Neural cell (in vitro differentiated cells): ENCODE data around the gene AFMID. TPM values are rescaled to one million over a fixed set of nuclear protein-coding genes. Genes with fewer than 3 reads are reported as not detected.

ENCODE experiments used
- H2AFZ ChIP-seq: fragments of 200-600, 300-800 bp; sonication (generic), shearing (Covaris generic); 2 replicates; pipeline ENCODE4 v1.6.0; 2014; ENCODE audit warnings: low read depth, mild to moderate bottlenecking, antibody characterized with exemption, low read length, moderate library complexity
- H3F3A ChIP-seq: fragments of 200-600 bp; shearing (Covaris generic); 2 replicates; pipeline ENCODE4 v1.6.1; 2016; ENCODE audit warnings: mild to moderate bottlenecking, moderate library complexity, mixed read lengths, antibody characterized with exemption, low read length; ENCODE audit not compliant: insufficient read depth, poor library complexity, severe bottlenecking
- H3K27ac ChIP-seq: fragments of 200-600, 300-800 bp; sonication (generic), shearing (Covaris generic); 2 replicates; pipeline ENCODE4 v1.5.1; 2014; ENCODE audit warnings: mild to moderate bottlenecking, low read length, moderate library complexity
- H3K27me3 ChIP-seq: fragments of 300-800, 200-600 bp; sonication (generic), shearing (Covaris generic); 2 replicates; pipeline ENCODE4 v1.6.0; 2014; ENCODE audit warnings: mild to moderate bottlenecking, low read depth, low read length, moderate library complexity; ENCODE audit not compliant: insufficient read depth
- H3K36me3 ChIP-seq: fragments of 300-800, 200-600 bp; sonication (generic), shearing (Covaris generic); 2 replicates; pipeline ENCODE4 v1.5.1; 2014; ENCODE audit warnings: mild to moderate bottlenecking, antibody characterized with exemption, low read length, moderate library complexity; ENCODE audit not compliant: insufficient read depth
- H3K4me2 ChIP-seq: fragments of 300-800, 200-600 bp; sonication (generic), shearing (Covaris generic); 2 replicates; pipeline ENCODE4 v1.6.0; 2014; ENCODE audit warnings: mild to moderate bottlenecking, low read length
- H3K4me3 ChIP-seq: fragments of 300-800, 200-600 bp; sonication (generic), shearing (Covaris generic); 2 replicates; pipeline ENCODE4 v1.5.1; 2014; ENCODE audit warnings: mild to moderate bottlenecking, low read length, moderate library complexity
- H3K79me2 ChIP-seq: fragments of 200-600 bp; shearing (Covaris generic); replicated peaks from 2 replicates; pipeline ENCODE4 v1.6.0; 2014; ENCODE audit warnings: mild to moderate bottlenecking, low read length, moderate library complexity; ENCODE audit not compliant: insufficient read depth
- H3K9ac ChIP-seq: fragments of 300-800, 200-600 bp; sonication (generic), shearing (Covaris generic); 2 replicates; pipeline ENCODE4 v1.6.1; 2016; ENCODE audit warnings: mild to moderate bottlenecking, low read length, mixed read lengths
- H3K9me2 ChIP-seq: fragments of 200-600 bp; shearing (Covaris generic); 2 replicates; pipeline ENCODE4 v1.6.1; 2016; ENCODE audit warnings: mild to moderate bottlenecking, low read length, mixed read lengths; ENCODE audit not compliant: insufficient read depth
- H3K9me3 ChIP-seq: fragments of 200-600, 300-800 bp; sonication (generic), shearing (Covaris generic); 2 replicates; pipeline ENCODE4 v1.6.1; 2016; ENCODE audit warnings: mild to moderate bottlenecking, mixed run types, low read length, moderate library complexity, mixed read lengths
- H4K20me1 ChIP-seq: fragments of 200-600 bp; shearing (Covaris generic); 2 replicates; pipeline ENCODE4 v1.6.1; 2016; ENCODE audit warnings: mild to moderate bottlenecking, mixed run types; ENCODE audit not compliant: insufficient read depth
- EP300 ChIP-seq: fragments of 450-650 bp; conservative IDR thresholded peaks from 2 replicates; pipeline ENCODE4 v1.6.1; 2014; ENCODE audit warnings: antibody characterized with exemption, mild to moderate bottlenecking, moderate library complexity; ENCODE audit not compliant: poor library complexity, severe bottlenecking
- EZH2 ChIP-seq: fragments of 200-600, 300-800 bp; shearing (Covaris generic), sonication (generic); IDR thresholded peaks from 2 replicates; pipeline ENCODE4 v1.6.1; 2014; ENCODE audit warnings: antibody characterized with exemption, low read length, borderline replicate concordance, mild to moderate bottlenecking; ENCODE audit not compliant: insufficient read depth, poor library complexity, severe bottlenecking
- MXI1 ChIP-seq: fragments of 450-650 bp; conservative IDR thresholded peaks from 2 replicates; pipeline ENCODE4 v1.6.1; 2014; ENCODE audit warnings: antibody characterized with exemption, mild to moderate bottlenecking; ENCODE audit not compliant: poor library complexity, severe bottlenecking
- POLR2AphosphoS5 ChIP-seq: IDR thresholded peaks from 2 replicates; pipeline ENCODE4 v1.6.1; 2012
- RAD21 ChIP-seq: fragments of 450-650 bp; conservative IDR thresholded peaks from 2 replicates; pipeline ENCODE4 v1.6.1; 2014; ENCODE audit warnings: antibody characterized with exemption, mild to moderate bottlenecking, moderate library complexity
- REST ChIP-seq: IDR thresholded peaks from 2 replicates; pipeline ENCODE4 v1.6.1; 2012; ENCODE audit warnings: borderline replicate concordance
- SMC3 ChIP-seq: fragments of 450-650 bp; conservative IDR thresholded peaks from 2 replicates; pipeline ENCODE4 v1.6.1; 2014; ENCODE audit warnings: antibody characterized with exemption, mild to moderate bottlenecking, moderate library complexity; ENCODE audit not compliant: poor library complexity
- TAF1 ChIP-seq: IDR thresholded peaks from 2 replicates; pipeline ENCODE4 v1.6.1; 2012; ENCODE audit warnings: low read depth
- polyA plus RNA-seq: library from polyadenylated mRNA; depleted of rRNA; stranded (reverse); fragments of >200 nt; gene quantifications from 2 replicates; pipeline ENCODE4 v1.2.3, GENCODE V29; 2014
- TF ChIP-seq, protein P1 (sequence below): fragments of 450-650 bp; IDR thresholded peaks from 2 replicates; pipeline ENCODE4 v1.5.1; 2014; ENCODE audit warnings: antibody characterized with exemption, mild to moderate bottlenecking, moderate library complexity; ENCODE audit not compliant: poor library complexity, severe bottlenecking

Gene AFMID
- polyA plus RNA-seq, 1 donor from 2014 or later, result 15.8 TPM

GRCh38 chr17:78204387-78205123 lies 17.4 kb downstream of the AFMID start:
- H3K9me2 ChIP-seq, result no peaks in the 10 kb centered on the region
- no peaks in the 10 kb centered on the region for H3K36me3 ChIP-seq
- no peaks in the 10 kb centered on the region for H3K79me2 ChIP-seq
- H3K4me3 ChIP-seq, result no peak overlapping the region
- no peaks in the 10 kb centered on the region for H4K20me1 ChIP-seq
- no peaks in the 10 kb centered on the region for H3F3A ChIP-seq
- H3K4me2 ChIP-seq, result no peak overlapping the region
- H3K27me3 ChIP-seq, result no peaks in the 10 kb centered on the region
- no peak overlapping the region for H2AFZ ChIP-seq
- no peaks in the 10 kb centered on the region for H3K9me3 ChIP-seq
- TF ChIP-seq POLR2AphosphoS5 (no peak), SMC3 (no peak), TAF1 (no peak), EZH2 (no peak), RAD21 (no peak)
- TF ChIP-seq, protein P1, sequence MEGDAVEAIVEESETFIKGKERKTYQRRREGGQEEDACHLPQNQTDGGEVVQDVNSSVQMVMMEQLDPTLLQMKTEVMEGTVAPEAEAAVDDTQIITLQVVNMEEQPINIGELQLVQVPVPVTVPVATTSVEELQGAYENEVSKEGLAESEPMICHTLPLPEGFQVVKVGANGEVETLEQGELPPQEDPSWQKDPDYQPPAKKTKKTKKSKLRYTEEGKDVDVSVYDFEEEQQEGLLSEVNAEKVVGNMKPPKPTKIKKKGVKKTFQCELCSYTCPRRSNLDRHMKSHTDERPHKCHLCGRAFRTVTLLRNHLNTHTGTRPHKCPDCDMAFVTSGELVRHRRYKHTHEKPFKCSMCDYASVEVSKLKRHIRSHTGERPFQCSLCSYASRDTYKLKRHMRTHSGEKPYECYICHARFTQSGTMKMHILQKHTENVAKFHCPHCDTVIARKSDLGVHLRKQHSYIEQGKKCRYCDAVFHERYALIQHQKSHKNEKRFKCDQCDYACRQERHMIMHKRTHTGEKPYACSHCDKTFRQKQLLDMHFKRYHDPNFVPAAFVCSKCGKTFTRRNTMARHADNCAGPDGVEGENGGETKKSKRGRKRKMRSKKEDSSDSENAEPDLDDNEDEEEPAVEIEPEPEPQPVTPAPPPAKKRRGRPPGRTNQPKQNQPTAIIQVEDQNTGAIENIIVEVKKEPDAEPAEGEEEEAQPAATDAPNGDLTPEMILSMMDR, result no peak
- H3K9ac ChIP-seq, result no peak overlapping the region
- H3K27ac ChIP-seq, result no peak overlapping the region

DNA sequence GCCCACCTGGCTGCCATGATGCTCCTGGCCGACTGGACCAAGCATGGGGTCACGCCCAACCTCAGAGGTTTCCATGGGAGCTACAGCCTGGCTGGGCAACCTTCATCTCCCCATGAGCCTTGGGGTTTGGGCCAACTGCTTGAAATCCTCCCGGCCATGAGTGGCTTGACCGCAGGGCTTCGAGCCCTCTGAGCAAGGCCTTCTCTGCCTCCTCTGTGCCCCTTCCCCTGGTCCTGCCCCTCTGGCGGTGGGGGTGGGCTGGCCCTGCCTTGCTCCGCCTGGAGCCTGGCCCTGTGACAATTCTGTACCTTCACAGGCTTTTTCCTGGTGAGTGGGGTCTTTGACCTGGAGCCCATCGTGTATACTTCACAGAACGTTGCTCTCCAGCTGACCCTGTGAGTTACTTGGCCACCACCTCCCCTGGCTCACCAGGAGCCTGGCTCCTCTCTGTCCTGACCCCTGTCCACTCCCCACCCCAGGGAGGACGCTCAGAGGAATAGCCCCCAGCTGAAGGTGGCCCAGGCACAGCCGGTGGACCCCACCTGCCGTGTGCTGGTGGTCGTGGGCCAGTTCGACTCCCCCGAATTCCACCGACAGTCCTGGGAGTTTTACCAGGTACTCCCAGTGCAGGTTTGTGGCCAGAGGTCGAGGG lies 18.1 kb downstream of the AFMID start:
- Histone ChIP-seq H3F3A (no peaks in the 10 kb centered on the region), H3K79me2 (no peaks in the 10 kb centered on the region), H3K4me3 (no peak overlapping the region), H3K4me2 (no peak overlapping the region), H2AFZ (no peak overlapping the region), H3K9me2 (no peaks in the 10 kb centered on the region), H4K20me1 (no peaks in the 10 kb centered on the region), H3K36me3 (no peaks in the 10 kb centered on the region), H3K27ac (no peak overlapping the region), H3K9ac (no peak overlapping the region), H3K9me3 (no peaks in the 10 kb centered on the region), H3K27me3 (no peaks in the 10 kb centered on the region)
- TF ChIP-seq POLR2AphosphoS5 (no peak), EP300 (no peak), TAF1 (no peak), MXI1 (no peak), EZH2 (no peak), RAD21 (no peak), SMC3 (no peak), REST (no peak)
- TF ChIP-seq, protein P1, result no peak
